ENCODE results near the gene RBBP5.
"Not testable (repeated sequence)": the region's sequence is repeated elsewhere in the genome, so short reads cannot be mapped to it uniquely, and the experiment has no call there.

RBBP5 gene

GRCh38 chr1:205161076-205161475 is 39.3 kb upstream of the RBBP5 start:
- DNase-seq (ENCODE audit: low read depth): no peak
- no peak for TF ChIP-seq CTCF (conservative IDR thresholded peaks at IDR 0.05; ENCODE audit: low read length)

GRCh38 chr1:205158048-205158616 is 36.4 kb upstream of the RBBP5 start:
- H3K4me3 ChIP-seq (ENCODE audit: low read length): no peak overlapping the region
- no peak for DNase-seq (ENCODE audit: low read depth)
- no peak for TF ChIP-seq CTCF (conservative IDR thresholded peaks at IDR 0.05; ENCODE audit: low read length)

More at GRCh38 chr1:205161076-205161475, 39.3 kb upstream of the RBBP5 start:
- H3K4me3 ChIP-seq (ENCODE audit: low read length): no peak overlapping the region

GRCh38 chr1:205155665-205156377 is 34.0 kb upstream of the RBBP5 start:
- not testable (repeated sequence) for H3K4me3 ChIP-seq (ENCODE audit: low read length); DNase-seq (ENCODE audit: low read depth)

GRCh38 chr1:205152505-205152904 is 30.7 kb upstream of the RBBP5 start:
- no peak for TF ChIP-seq CTCF (conservative IDR thresholded peaks at IDR 0.05; ENCODE audit: low read length)
- no peak overlapping the region for H3K4me3 ChIP-seq (ENCODE audit: low read length)
- no peak for DNase-seq (ENCODE audit: low read depth)

- DNase-seq (ENCODE audit: low read depth): no peak
- TF ChIP-seq CTCF (conservative IDR thresholded peaks at IDR 0.05; ENCODE audit: low read length): no peak
- H3K4me3 ChIP-seq (ENCODE audit: low read length): no peak overlapping the region
Observed at GRCh38 chr1:205150651-205151428, 29.1 kb upstream of the RBBP5 start.

- H3K4me3 ChIP-seq (ENCODE audit: low read length): no peak overlapping the region
- DNase-seq (ENCODE audit: low read depth): peak; percentile 92
- TF ChIP-seq CTCF (conservative IDR thresholded peaks at IDR 0.05; ENCODE audit: low read length): no peak
Observed at GRCh38 chr1:205147191-205147835, 25.5 kb upstream of the RBBP5 start.

GRCh38 chr1:205144751-205145150 is 23.0 kb upstream of the RBBP5 start:
- no peak for TF ChIP-seq CTCF (conservative IDR thresholded peaks at IDR 0.05; ENCODE audit: low read length)
- DNase-seq (ENCODE audit: low read depth): peak; percentile 76
- no peak overlapping the region for H3K4me3 ChIP-seq (ENCODE audit: low read length)
